Measurements from ENCODE around the gene SORCS2. TPM values are rescaled to one million over a fixed set of nuclear protein-coding genes. Genes with fewer than 3 reads are reported as not detected.
A peak's percentile ranks its signal among the peaks of the same experiment; 100 is the strongest.

Gene SORCS2
- total and polyA plus RNA-seq, 2 of the 8 experiments (the other 6 are each of a cell fraction or from before 2014, with no cell fraction given): 0.36 to 1.8 TPM

DNA sequence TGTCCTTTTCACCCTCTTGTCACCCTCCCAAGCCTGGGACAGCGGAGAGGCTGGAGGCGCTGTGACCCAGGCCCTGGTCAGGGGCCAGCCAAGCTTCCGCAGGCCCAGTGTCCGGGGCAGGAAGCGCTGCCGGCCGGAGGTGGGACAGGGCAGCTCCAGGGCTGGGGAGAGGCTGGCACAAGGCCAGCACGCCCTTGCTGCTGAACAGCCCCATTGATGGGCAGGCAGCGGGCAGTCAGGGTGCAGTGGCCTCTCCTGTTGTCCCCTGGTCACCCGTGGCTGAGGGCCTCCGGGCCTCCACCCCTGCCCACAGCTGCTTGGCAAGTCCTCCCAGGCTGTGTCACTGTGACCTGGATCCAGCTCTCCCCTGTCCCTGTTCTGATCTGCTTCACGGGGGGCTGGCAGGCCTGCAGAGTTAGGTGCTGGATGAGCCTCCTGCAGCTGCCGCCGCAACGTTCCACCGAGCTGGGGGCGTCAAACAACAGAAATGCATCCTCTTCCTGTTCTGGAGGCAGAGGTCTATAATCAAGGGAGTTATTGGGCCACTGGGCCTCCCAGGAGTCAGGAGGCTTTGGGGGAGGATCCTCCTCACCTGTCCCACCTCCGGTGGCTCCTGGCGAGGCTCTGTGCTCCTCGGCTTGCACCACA is 134.5 kb downstream of the SORCS2 start:
- CTCF ChIA-PET (ENCODE audit: partially characterized antibody): interaction anchor here (0.8 to 4.6 kb wide), 7 partner anchors 9 to 137 kb away, joined by 3 to 31 read pairs (median 4); no protein-coding TSS in a partner anchor
- Histone ChIP-seq H3K27ac (ENCODE audit: low read depth, low read length) (no peak overlapping the region; the same call in 1 of the 2 replicates), H4K8ac (ENCODE audit: extremely low read depth, insufficient read depth, low read length) (peak overlapping the region; percentile 53; the same call in 1 of the 2 replicates), H4K20me1 (replicated peaks in 1 of 2; ENCODE audit: control insufficient read depth in 1 of 2, insufficient read depth in 2 of 2, low read length in 2 of 2) (no peaks in the 10 kb centered on the region), H3K4me1 (replicated peaks in 1 of 4; ENCODE audit: control insufficient read depth in 3 of 4, insufficient read depth in 4 of 4, low read length in 3 of 4) (peaks cover 0 to 9% (median 7%) of the 10 kb centered on the region in 4 experiments; a peak in 4 of 7 replicates), H2BK12ac (ENCODE audit: low read depth, low read length) (no peak overlapping the region), H3K14ac (ENCODE audit: insufficient read length) (no peak overlapping the region), H3K56ac (replicated peaks; ENCODE audit: insufficient read length, low read depth, low read length) (no peak overlapping the region), H2BK5ac (ENCODE audit: low read depth, low read length) (no peak overlapping the region; the same call in 1 of the 2 replicates), H3K27me3 (replicated peaks in 1 of 4; ENCODE audit: control insufficient read depth in 3 of 4, extremely low read depth in 1 of 4, insufficient read depth in 3 of 4, low read length in 3 of 4) (no peaks in the 10 kb centered on the region), H2BK120ac (replicated peaks; ENCODE audit: low read depth, low read length) (no peak overlapping the region), H4K91ac (replicated peaks; ENCODE audit: insufficient read length, low read length) (no peak overlapping the region), H3K4ac (replicated peaks; ENCODE audit: insufficient read length, low read depth, low read length) (no peak overlapping the region), H3K9me3 (ENCODE audit: insufficient read depth in 2 of 2, low read depth in 1 of 2, low read length in 1 of 2) (no peaks in the 10 kb centered on the region), H3K23ac (ENCODE audit: insufficient read length) (no peak overlapping the region), H2AK5ac (ENCODE audit: low read depth, low read length) (no peak overlapping the region), H3K23me2 (ENCODE audit: low read depth, low read length) (no peaks in the 10 kb centered on the region), H3K18ac (ENCODE audit: extremely low read depth, low read length) (no peak overlapping the region; the same call in 1 of the 2 replicates), H3K9ac (replicated peaks in 1 of 4; ENCODE audit: extremely low read depth in 1 of 4, low read depth in 3 of 4, low read length in 3 of 4) (no peak overlapping the region), H2BK20ac (ENCODE audit: low read length) (no peak overlapping the region), H3K4me2 (ENCODE audit: insufficient read depth in 1 of 2, low read depth in 2 of 2, low read length in 2 of 2) (no peak overlapping the region), H3K79me1 (ENCODE audit: low read depth, low read length) (no peaks in the 10 kb centered on the region), H3K4me3 (ENCODE audit: extremely low read depth in 1 of 4, insufficient read depth in 2 of 4, low read depth in 3 of 4, low read length in 4 of 4) (no peak overlapping the region), H3K79me2 (ENCODE audit: control insufficient read depth in 1 of 2, insufficient read depth in 2 of 2, low read length in 2 of 2) (no peaks in the 10 kb centered on the region), H4K5ac (ENCODE audit: insufficient read length, low read depth, low read length) (no peak overlapping the region), H2BK15ac (ENCODE audit: low read length) (no peak overlapping the region), H2AFZ (ENCODE audit: low read length) (no peak overlapping the region), H3K36me3 (ENCODE audit: control insufficient read depth in 2 of 4, insufficient read depth in 4 of 4, low read length in 3 of 4) (no peaks in the 10 kb centered on the region)
- no peak for DNase-seq (ENCODE audit: low read depth in 1 of 2, low spot score in 2 of 2)
- WGBS, 2 experiments (ENCODE audit: extremely low coverage in 1 of 2, insufficient coverage in 1 of 2, insufficient read length in 1 of 2, insufficient replicate concordance in 2 of 2, low coverage in 1 of 2, low lambda C conversion rate in 2 of 2, missing lambda C conversion rate in 1 of 2): 92% methylated on average over 18 of the region's 20 CpGs; no CpG with 5 or more reads in 1 of the 2 experiments
- POLR2A ChIA-PET (ENCODE audit: partially characterized antibody): no interaction called here
- no peak for TF ChIP-seq YY1 (IDR thresholded peaks at IDR 0.05; ENCODE audit: low read depth, low read length)
- no peak for FAIRE-seq
